COLO668 (cell line): ENCODE results near the gene GPAT3.
"Not testable (repeated sequence)": the region's sequence is repeated elsewhere in the genome, so short reads cannot be mapped to it uniquely, and the experiment has no call there.

ENCODE experiments used
- DNase-seq: peaks from one replicate; lab custom pipeline; 2025; ENCODE audit not compliant: unreplicated experiment; lab: John Stamatoyannopoulos, UW

GPAT3 gene

GRCh38 chr4:83591730-83592129 is 55.8 kb downstream of the GPAT3 start:
- no peak for DNase-seq

GRCh38 chr4:83599183-83599582 is 63.3 kb downstream of the GPAT3 start:
- DNase-seq: no peak

DNA sequence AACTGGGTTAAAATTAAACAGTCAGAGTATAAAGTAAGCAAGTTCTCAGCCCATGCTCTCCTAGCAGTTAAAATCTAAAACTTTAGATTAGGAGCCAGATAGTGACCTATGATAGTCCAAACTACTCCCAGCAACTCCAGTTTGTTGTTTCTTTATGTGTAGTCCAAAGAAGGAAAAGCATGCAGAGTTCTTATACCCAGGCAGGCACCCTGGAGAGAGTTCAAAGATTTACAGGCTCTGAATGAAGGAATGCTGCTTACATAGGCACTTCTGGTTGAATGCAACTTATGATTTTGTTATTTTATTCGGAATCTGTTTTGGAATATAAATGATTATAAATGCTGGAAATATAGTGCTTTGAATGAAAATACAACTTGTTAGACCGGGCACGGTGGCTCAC is 67.2 kb downstream of the GPAT3 start:
- no peak for DNase-seq

- no peak for DNase-seq
These were observed 68.4 kb downstream of the GPAT3 start for GRCh38 chr4:83604321-83604720.

- DNase-seq: no peak
These were observed 69.3 kb downstream of the GPAT3 start for GRCh38 chr4:83605210-83605609.

DNA sequence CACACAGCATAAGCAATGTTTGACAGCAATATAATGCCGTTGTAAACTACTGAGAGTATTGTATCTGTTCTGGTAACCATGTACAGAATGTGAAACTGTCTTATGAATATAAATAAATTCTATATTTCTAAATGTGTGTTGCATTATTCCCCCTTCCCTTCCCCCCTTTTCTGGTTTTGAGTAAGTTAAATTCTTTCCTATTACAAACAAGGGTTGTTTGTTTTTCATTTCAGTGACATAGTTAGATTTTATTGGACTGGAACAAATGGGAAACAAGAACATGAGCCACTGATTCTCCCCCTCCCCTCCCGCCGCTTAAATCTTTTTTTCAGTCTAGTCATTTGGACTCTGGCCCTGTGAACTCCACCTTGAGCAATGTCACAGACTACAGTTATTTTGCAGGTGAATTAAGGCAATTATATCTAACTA is 69.8 kb downstream of the GPAT3 start:
- DNase-seq: no peak

DNA sequence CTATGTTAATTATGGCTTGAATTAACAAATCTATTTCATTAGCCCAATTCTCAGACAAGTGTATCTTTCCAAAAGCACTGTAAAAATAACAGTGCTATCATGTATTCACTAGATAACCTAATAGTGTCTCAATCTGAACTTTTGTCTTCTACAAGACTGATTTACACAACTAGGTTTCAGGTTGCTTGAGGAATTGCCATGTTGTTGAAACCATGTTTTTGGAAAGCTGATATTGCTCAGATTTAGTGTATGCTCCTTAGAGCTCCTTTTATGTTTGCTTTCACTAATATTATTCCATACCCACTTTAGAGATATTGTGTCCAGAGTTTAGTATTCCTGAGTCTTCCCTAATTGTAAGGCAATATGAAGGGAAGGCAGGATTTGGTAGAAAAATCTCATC is 70.6 kb downstream of the GPAT3 start:
- DNase-seq: no peak

- DNase-seq: no peak
These were observed 71.0 kb downstream of the GPAT3 start for GRCh38 chr4:83606898-83607297.

GRCh38 chr4:83609365-83609764 is 73.5 kb downstream of the GPAT3 start:
- DNase-seq: no peak

GRCh38 chr4:83610729-83611128 is 74.8 kb downstream of the GPAT3 start:
- DNase-seq: no peak

- DNase-seq: no peak
These were observed 77.1 kb downstream of the GPAT3 start for GRCh38 chr4:83613023-83613422.

GRCh38 chr4:83613994-83614393 is 78.1 kb downstream of the GPAT3 start:
- DNase-seq: no peak

DNA sequence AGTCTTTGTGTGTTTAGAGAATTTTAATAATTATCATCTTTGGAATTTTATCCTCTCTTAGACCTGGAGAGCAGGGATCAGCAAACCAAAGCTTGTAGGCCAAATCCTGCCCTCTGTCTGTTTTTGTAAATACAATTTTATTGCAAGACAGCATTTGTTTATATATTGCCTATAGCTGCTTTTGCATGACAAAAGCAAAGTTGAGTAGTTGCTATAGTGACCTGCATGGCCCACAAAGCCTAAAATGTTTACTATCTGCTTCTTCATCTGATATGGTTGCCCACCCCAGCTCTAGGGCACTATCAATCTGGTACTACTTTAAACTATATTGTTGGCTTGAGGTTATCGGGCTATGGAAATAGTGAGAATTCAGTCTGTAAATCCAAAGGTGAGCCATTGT is 80.3 kb downstream of the GPAT3 start:
- no peak for DNase-seq

- DNase-seq: no peak
These were observed 81.6 kb downstream of the GPAT3 start for GRCh38 chr4:83617371-83618035.

- no peak for DNase-seq
These were observed 82.5 kb downstream of the GPAT3 start for GRCh38 chr4:83618431-83618830.

GRCh38 chr4:83618991-83619645 is 83.2 kb downstream of the GPAT3 start:
- no peak for DNase-seq

DNA sequence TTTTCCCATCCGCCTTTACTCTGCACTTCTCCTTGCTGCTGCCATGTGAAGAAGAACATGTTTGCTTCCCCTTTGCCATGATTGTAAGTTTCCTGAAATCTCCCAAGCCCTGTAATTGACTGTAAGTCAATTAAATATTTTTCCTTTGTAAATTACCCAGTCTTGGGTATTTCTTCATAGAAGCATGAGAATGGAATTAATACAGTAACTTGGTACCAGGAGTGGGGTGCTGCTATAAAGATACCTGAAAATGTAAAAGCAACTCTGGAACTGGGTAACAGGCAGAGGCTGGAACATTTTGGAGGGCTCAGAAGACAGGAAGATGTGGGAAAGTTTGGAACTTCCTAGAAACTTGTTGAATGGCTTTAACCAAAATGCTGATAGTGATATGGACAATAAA is 86.2 kb downstream of the GPAT3 start:
- not testable (repeated sequence) for DNase-seq

DNA sequence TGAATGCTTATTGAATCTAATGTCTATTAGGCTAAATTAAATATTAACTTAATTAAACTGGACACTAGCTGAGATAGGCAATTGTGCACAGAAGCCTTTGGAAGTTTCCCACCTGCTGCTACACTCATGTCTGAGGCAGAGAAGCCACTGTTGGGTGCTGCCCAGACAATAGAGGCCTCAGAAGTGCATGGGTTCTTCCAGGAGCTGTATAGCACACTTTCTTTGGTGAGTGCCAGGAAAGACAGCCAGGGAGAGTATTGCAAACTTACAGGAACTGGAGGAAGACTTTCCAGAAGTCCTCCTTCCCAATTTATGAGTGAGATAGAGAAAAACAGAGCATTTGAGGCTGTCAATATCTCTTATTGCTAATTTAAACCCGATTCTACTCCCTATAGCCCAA is 89.9 kb downstream of the GPAT3 start:
- no peak for DNase-seq

GRCh38 chr4:83626245-83626836 is 90.4 kb downstream of the GPAT3 start:
- no peak for DNase-seq

- DNase-seq: no peak
These were observed 94.2 kb downstream of the GPAT3 start for GRCh38 chr4:83629945-83630721.

- no peak for DNase-seq
These were observed 95.2 kb downstream of the GPAT3 start for GRCh38 chr4:83631066-83631465.

DNA sequence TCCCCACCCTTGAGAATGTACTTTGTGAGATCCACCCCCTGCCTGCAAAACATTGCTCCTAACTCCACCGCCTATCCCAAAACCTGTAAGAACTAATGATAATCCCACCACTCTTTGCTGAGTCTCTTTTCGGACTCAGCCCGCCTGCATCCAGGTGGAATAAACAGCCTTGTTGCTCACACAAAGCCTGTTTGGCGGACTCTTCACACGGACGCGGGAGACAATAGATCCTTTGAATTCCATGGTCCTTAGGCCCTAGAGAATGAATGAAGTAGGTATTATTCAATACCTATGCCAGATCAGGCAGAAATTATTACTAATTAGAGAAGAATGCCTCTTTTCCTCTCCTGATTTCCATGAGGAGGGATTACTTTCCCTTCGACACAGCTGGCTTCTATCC is 101.0 kb downstream of the GPAT3 start:
- DNase-seq: no peak
